MM.1S (cell line): ENCODE results near the gene DLG5.
"Not testable (repeated sequence)": the region's sequence is repeated elsewhere in the genome, so short reads cannot be mapped to it uniquely, and the experiment has no call there.

Source experiments
- EZH2 ChIP-seq: fragments of 300-600 bp; sonication (generic); optimal IDR thresholded peaks from 2 replicates; pipeline ENCODE3; 2017; ENCODE audit warnings: low read depth, mild to moderate bottlenecking, antibody characterized with exemption, low read length, mixed read lengths
- EZH2phosphoT487 ChIP-seq: fragments of 300-600 bp; sonication (generic); IDR thresholded peaks from 2 replicates; pipeline ENCODE4 v1.6.1; 2018; ENCODE audit warnings: antibody characterized with exemption, low read length
- TF ChIP-seq, protein P1 (sequence below): fragments of 300-600 bp; sonication (generic); IDR thresholded peaks from 2 replicates; pipeline ENCODE4 v1.5.1; 2016; ENCODE audit warnings: antibody characterized with exemption, low read length, mixed read lengths

DNA sequence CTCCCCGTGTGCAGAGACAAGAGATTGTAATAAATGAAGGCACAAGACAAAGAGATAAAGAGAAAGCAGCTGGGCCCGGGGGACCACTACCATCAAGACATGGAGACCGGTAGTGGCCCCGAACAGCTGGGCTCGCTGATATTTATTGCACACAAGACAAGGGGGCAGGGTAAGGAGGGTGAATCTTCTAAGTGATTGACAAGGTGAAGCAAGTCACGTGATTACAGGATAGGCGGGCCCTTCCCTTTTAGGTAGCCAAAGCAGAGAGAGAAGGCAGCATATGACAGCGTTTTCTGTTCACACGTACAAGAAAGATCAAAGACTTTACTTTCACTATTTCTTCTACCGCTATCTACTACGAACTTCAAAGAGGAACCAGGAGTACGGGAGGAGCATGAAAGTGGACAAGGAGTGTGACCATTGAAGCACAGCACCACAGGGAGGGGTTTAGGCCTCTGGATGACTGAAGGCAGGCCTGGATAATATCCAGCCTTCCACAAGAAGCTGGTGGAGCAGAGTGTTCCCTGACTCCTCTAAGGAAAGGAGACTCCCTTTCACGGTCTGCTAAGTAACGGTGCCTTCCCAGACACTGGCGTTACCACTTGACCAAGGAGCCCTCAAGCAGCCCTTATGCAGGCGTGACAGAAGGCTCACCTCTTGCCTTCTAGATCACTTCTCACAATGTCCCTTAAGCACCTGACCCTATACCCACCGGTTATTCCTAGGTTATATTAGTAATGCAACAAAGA is 153.5 kb downstream of the DLG5 start:
- TF ChIP-seq, protein P1, sequence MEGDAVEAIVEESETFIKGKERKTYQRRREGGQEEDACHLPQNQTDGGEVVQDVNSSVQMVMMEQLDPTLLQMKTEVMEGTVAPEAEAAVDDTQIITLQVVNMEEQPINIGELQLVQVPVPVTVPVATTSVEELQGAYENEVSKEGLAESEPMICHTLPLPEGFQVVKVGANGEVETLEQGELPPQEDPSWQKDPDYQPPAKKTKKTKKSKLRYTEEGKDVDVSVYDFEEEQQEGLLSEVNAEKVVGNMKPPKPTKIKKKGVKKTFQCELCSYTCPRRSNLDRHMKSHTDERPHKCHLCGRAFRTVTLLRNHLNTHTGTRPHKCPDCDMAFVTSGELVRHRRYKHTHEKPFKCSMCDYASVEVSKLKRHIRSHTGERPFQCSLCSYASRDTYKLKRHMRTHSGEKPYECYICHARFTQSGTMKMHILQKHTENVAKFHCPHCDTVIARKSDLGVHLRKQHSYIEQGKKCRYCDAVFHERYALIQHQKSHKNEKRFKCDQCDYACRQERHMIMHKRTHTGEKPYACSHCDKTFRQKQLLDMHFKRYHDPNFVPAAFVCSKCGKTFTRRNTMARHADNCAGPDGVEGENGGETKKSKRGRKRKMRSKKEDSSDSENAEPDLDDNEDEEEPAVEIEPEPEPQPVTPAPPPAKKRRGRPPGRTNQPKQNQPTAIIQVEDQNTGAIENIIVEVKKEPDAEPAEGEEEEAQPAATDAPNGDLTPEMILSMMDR = not testable (repeated sequence)
- not testable (repeated sequence) for TF ChIP-seq EZH2phosphoT487, EZH2
